SK-N-SH treated with all-trans-retinoic acid at 6 μM for 48 hours (cell line): ENCODE measurements around the gene RBM47.

ENCODE experiments used
- SNAI2 ChIP-seq: fragments of 250-450 bp; sonication (Bioruptor Pico); IDR thresholded peaks from 2 replicates; pipeline ENCODE4 v1.5.0; 2020; ENCODE audit warnings: mild to moderate bottlenecking, moderate library complexity
- TF ChIP-seq, protein P1 (sequence below): fragments of 250-450 bp; sonication (Bioruptor Pico); IDR thresholded peaks from 2 replicates; pipeline ENCODE4 v1.5.0; 2020; ENCODE audit warnings: mild to moderate bottlenecking, moderate library complexity

DNA sequence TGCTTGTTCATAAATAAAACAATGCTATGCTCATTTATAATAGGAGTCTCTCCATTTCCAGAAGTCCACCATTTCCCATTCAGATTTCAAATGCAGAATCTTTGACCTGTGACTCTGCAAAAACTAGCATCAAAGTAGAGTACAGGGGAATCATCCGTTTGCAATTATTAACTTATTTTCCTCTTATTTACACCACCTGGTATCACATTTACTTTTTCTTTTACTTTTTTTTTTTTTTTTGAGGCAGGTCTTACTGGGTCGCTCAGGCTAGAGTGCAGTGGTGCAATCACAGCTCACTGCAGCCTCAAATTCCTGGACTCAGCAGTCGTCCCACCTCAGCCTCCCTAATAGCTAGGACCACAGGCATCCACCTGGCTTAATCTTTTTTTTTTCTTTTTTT lies 37.6 kb downstream of the RBM47 start:
- TF ChIP-seq, protein P1, sequence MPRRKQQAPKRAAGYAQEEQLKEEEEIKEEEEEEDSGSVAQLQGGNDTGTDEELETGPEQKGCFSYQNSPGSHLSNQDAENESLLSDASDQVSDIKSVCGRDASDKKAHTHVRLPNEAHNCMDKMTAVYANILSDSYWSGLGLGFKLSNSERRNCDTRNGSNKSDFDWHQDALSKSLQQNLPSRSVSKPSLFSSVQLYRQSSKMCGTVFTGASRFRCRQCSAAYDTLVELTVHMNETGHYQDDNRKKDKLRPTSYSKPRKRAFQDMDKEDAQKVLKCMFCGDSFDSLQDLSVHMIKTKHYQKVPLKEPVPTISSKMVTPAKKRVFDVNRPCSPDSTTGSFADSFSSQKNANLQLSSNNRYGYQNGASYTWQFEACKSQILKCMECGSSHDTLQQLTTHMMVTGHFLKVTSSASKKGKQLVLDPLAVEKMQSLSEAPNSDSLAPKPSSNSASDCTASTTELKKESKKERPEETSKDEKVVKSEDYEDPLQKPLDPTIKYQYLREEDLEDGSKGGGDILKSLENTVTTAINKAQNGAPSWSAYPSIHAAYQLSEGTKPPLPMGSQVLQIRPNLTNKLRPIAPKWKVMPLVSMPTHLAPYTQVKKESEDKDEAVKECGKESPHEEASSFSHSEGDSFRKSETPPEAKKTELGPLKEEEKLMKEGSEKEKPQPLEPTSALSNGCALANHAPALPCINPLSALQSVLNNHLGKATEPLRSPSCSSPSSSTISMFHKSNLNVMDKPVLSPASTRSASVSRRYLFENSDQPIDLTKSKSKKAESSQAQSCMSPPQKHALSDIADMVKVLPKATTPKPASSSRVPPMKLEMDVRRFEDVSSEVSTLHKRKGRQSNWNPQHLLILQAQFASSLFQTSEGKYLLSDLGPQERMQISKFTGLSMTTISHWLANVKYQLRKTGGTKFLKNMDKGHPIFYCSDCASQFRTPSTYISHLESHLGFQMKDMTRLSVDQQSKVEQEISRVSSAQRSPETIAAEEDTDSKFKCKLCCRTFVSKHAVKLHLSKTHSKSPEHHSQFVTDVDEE (CRISPR knock-in tag), result no peak
- TF ChIP-seq SNAI2 (CRISPR knock-in tag), result no peak
